Right renal pelvis (tissue), 4 donors: ENCODE data around the gene FGF22. TPM values are rescaled to one million over a fixed set of nuclear protein-coding genes. Genes with fewer than 3 reads are reported as not detected.

Experiments used
- DNase-seq, 4 donors: peaks; one replicate each; pipeline ENCODE4 v3.0.0-alpha.2; 2013; ENCODE audit warnings: low read depth in 4 of 4, low spot score in 3 of 4, missing footprints in 1 of 4
- polyA plus RNA-seq, 4 donors: library from polyadenylated mRNA; unstranded; fragments of 120-200 nt; gene quantifications; one replicate each; pipeline ENCODE4 v1.2.1, GENCODE V29; 2013; ENCODE audit not compliant: insufficient read length in 4 of 4

The FGF22 gene
- polyA plus RNA-seq, 4 donors: 0.23 to 0.73 (median 0.48) TPM

DNA sequence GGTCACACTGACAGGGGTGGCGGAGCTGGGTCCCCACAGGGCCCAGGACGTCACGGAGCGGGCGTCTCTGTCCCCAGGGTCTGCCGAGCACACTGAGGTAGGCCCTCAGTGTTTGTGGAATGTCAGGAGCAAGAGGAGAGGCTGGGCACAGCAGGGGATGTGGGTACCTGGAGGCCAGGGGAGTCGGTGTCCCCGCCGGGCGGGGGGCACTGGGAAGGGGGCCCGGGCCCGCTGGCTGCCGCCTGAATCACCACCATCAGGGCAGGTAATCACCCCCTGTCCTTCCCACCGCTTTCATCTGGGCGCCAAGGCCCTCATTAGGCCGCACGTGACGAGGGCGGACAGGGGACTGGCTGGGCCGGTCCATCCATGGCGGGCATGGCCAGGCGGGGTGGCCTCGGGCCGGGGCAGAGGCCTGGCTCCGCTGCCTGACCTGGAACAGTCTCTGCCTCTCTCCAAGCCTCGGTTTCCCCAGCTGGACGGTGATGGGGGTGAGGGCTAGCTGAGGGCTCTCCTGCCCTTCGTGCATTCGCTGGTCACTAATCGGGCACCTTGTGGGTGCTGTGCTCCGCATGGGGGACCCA is 1.0 kb downstream of the FGF22 start:
- DNase-seq: no peak

DNA sequence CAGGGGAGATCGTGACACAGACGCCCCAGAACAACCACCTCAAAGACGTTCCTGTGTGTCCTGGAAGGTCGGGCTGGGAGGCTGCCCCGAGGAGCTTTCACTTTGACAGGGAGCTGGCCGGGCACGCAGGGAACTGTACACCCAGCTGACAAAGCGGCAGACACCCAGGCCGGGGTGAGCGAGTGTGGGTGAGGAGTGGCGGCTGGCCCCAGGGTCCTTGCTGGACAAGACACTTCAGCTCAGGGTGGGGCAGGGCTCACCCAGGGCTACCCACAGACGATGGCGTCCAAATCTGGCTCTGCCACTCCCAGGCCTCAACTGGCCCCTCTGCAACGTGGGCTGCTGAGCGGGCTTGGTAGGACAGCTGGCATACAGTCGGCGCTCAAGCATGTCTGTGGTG is 2.0 kb downstream of the FGF22 start:
- DNase-seq: no peak

DNA sequence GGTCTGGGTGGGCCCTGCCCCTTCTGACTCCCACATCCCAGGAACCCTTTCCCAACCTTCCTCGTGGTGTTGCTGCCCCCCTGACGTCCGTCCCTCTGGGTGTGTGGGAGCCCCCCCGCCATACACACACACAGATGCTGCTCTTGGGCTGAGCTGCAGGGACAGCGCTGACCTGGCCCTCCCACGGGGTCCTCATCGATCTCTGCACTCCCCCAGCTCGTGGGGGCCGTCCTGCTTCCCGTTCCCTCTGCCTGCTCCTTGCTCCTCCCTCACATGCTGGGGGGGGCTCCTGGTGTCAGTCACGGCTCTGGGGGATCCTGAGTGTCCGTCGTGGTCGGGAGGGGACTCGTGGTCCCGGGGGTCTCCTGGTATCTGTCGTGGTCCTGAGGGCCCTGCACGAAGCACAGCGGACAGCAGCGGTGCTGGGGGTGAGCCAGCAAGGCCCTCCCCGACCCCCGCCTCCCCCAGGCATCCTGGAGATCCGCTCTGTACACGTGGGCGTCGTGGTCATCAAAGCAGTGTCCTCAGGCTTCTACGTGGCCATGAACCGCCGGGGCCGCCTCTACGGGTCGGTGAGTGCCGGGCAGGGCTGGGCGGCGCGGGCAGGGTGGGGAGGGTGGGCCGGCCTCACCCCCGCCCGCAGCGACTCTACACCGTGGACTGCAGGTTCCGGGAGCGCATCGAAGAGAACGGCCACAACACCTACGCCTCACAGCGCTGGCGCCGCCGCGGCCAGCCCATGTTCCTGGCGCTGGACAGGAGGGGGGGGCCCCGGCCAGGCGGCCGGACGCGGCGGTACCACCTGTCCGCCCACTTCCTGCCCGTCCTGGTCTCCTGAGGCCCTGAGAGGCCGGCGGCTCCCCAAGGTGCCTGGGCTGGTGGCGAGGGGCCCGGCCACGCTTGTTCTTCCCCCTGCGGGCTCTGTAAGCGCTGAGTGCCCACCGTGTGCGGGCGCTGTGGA is 3.4 kb downstream of the FGF22 start:
- no peak for DNase-seq

DNA sequence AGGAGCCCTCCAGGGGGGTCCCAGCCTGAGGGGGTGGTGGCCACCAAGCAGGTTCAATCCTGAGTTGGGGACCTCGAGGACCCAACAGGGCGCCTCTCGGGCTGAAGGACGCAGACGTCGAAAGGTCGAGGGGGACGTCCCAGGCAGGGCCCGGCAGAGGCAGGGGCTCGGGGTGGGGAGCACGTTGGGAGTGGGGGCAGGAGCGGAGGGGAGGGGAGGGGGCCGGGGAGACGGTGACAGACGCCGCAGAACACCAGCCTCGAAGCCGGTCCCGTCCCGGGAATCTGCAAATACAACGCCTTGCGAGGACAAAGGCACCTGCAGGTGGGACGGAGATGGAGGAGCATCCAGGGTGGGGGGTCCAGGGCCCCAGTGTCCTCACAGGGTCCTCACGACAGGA is 4.1 kb downstream of the FGF22 start:
- DNase-seq: no peak

DNA sequence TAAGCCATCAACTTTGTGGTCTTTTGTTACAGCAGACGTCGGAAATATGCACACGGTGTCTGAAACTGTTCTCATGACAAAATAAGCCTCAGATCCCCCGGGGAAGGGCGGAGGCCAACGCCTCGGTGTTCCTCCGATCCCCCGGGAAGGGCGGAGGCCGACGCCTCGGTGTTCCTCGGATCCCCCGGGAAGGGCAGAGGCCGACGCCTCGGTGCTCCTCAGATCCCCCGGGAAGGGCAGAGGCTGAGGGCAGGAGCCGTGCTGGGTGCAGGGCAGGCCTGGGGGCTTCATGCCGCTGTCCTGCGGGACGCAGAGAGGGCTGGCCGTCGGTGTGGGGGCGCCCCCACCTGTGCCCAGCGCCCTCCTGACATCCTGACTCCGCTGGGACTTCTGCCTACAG is 4.7 kb downstream of the FGF22 start:
- no peak for DNase-seq

DNA sequence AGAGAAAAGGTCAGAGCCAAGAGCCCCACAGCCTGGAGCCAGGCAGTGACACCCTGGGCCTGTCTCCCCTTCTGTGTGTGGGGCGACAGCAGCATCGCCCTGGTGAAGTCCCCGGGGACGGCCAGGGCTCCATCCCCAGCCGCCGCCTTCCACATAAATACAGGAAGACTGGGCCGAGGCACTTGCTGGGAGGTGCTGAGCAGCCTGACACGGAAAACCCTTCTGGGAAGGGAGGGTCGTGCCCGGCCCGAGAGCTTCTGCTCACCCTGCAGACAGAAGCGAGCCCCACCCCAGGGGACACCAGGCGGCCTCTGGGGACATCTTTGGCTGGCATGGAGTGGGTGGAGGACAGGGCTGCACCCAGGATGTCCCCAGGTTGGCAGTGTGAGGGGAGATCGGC is 5.1 kb downstream of the FGF22 start:
- no peak for DNase-seq

DNA sequence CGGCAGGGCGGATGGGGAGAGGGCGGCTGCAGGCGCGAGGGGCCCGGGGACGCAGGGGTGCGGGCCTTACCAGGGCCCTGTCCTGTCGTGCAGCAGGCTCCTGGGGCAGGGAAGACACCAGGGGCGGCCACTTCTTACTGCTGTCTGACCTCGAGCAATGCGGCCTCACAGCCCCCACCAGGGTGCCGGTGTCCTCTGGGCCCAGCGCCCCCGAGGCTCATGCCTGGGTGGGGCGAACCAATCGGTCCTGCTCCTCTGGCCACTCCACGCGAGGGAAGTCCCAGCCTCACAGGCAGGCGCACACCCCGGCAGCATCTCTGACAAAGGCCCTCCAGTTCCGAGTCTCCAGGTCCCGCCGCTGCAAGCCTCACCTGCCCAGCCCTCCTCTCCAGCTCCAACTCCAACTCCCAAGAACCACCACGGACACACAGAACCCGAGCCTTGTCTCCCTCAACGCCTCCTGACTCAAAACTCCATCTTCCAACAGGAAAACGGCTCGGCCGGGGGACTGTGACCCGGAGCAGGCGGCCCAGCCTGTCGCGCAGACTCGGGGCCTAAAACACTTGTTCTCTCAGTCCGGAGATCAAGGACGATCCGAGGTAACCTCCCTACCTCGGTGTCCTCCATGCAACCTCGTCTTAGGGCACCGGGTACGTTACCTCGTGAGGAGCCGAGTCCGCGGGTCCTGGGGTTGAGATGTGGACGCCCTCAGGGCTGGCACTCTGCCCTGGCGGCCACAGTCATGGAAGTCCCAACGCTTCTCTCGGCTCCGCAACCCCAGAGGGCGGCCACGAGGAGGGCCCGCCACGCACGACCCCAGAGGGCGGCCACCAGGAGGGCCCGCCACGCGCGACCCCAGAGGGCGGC is 6.5 kb downstream of the FGF22 start:
- DNase-seq: no peak

DNA sequence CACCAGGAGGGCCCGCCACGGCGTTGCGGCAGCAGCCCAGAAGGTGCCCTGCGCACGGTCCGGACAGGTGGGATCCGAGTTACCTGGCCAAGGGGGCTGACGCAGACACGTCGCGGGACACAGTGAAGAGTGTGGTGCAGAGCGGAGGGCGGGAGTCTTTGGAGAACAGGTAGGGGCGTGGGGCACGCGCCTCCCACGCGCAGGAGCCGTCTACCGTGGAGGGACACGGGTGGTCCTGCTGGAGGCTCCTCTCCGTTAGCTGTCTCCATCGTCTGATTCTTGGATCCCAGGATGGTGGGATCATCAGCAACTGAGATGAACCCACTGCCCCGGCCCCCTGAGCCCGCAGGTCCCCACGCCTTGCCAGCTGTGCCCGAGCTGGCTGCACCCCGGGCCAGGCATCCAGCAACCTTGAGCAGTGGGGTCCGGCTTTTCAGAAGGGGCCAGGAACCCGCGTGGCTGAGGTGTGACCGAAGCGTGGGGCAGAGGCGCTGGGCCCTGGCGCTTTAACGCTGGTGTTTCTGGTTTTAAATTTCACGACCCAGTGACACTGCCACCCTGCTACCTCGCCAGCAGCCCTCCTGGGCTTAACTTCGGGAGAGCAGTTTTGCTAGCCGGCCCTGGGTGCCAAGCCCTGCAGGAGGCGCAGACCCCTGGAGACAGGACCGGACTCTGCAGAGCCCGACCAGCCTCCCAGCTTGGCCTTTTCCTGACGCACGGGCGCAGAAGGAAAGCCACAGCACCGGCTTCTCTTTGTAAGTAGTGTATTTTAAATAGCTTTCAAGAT is 7.3 kb downstream of the FGF22 start:
- no peak for DNase-seq

DNA sequence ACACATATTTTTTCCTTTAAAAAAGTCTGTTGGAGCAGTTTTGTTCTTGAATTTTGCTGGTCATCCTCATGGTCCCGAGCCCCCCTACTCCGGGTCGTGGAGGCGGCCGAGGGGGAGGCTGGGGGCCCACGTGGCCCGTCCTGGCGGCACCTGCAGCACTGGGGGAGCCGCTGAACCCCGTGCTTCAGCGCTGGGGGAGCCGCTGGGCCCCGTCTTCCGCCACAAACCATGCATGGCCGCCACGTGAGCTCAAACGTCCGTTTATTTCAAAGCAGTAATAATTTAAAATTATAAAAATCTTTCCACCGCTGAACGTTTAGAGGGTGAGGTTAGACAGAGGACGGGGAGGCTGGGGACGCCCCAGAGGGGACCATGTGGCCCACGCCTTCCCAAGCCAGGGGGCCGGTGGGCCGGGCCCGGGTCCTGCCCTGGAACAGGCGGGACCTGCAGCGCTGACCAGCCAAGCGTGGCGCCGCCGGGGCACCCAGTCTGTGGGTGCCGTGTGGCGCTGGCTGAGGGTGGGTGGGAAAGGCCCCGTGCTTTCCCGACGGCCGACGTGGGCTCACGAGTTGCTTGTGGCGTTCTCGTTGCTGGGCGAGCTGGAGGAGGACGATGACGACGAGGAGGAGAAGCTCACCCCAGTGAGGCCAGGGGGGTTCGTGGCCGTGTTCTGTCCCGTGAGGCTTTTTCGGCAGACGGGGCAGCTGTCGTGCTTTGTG is 8.0 kb downstream of the FGF22 start:
- DNase-seq: no peak

DNA sequence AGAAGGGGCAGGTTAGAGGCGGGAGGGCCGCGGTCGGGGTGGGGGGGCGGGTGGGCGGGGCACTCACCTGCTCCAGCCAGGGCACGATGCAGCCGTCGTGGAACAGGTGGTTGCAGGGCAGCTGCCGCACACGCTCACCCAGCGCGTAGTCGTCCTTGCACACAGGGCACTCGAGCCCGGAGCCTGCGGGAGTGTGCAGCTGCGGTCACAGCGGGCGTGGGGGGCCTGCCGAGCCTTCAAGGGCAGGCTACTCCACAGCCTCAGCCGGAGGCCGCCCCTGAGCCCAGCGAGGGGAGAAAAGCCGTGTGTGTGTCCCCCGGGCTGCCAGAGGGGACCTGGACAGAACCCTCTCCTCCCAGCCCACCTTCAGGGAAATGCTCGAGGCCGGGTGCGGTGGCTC is 8.6 kb downstream of the FGF22 start:
- no peak for DNase-seq

DNA sequence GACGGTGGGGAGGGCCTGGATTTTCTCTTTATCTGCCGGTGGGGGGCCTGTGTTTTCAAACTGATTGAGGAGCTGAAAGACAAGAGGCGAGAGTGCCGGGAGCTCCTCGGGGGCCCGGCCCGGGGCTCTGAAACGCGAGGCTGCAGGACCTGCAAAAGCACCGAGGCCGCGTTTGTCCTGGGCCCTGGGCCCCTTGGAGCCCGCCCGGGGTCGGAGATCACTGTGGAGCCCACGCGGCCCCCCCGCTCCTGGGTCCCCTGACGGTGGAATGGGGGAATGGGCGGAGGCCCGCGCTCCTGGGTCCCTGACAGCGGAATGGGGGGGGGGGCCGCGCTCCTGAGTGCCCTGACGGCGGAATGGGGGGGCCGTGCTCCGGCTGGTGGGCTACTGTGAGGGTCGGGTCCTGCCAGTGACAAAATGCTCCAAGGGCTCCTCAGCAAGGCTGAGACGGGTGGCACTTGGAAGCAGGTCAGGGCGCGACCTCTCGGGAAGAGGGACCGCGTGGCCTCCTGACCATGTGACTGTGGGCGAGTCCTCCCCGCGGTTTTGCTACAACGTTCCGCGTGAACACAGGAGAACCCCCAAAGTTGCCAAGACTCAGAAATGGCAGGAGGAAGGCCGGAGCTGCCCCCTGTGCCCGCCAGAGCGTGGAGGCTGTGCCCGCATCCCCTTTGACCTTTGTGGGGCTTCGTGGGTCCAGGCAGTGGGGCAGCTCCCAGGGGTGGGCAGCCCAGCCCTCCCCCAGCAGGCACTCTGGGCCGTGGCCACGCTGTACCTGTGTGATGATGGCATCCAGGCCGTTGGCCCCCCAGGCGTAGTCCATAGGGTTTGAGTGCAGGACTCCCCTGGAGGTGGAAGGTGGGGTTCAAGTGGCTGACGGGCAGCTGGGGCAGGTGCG is 9.5 kb downstream of the FGF22 start:
- DNase-seq: no peak

DNA sequence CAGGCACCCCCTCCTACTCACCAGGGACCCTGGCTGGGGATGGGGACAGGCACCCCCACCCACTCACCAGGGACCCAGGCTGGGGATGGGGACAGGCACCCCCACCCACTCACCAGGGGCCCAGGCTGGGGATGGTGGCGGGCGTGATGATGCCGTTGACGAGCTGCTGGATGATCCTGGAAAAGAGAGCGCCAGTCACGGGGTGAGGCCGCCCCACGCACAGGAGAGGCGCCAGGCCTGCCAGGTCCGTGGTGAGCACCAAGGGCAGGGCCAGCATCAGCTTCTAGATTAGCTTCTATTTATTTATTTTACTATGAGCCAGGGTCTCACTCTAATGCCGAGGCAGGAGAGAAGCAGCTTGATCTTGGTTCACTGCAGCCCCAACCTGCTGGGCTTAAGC is 10.4 kb downstream of the FGF22 start:
- no peak for DNase-seq

DNA sequence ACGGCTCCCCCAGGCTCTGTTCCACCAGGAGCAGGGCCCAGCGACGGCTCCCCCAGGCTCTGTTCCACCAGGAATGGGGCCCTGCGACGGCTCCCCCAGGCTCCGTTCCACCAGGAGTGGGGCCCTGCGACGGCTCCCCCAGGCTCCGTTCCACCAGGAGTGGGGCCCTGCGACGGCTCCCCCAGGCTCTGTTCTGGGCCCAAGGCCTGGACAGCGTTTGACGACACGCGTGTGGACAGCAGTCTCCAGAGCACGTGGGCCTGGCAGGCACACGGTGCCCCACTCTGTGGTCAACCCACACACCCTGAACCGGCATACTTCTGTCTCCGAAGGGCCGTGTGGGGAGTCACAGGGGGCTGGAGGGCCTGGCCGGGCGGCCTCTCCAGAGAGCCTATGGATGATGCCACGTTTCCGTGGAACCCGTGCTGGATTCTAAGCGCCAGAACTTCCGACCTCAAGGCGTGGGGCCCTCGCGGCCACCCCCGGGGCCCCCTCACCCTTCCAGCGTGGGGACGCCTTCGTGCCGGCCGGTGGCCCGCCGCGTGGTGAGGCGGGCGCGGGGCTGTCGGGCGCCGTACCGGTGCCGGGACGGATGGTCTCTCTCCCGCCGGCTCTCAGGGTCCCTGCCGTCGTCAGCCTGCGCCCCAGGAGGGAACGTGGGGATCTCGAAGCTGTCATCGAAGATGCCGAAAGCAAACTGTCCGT is 11.6 kb downstream of the FGF22 start:
- DNase-seq: no peak

DNA sequence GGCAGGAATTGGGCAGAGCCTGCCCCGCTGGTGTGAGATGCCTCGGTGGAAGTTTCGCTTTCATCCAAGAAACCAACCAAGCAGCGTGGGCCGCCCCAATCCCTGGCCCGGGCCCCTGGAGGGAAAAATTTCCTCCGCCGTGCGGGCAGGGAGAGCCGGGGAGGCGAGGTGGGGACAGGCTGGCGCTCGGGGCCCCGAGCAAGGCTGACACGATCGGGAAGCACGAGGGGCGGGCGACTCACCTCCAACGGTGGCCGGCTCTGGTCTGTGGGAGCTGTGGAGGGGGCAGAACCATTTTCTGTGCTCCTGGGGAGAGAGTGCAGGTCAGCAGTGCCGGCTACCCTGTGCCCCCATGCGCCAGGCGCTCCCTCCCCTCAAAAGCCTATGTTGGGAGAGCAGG is 12.3 kb downstream of the FGF22 start:
- DNase-seq: no peak

DNA sequence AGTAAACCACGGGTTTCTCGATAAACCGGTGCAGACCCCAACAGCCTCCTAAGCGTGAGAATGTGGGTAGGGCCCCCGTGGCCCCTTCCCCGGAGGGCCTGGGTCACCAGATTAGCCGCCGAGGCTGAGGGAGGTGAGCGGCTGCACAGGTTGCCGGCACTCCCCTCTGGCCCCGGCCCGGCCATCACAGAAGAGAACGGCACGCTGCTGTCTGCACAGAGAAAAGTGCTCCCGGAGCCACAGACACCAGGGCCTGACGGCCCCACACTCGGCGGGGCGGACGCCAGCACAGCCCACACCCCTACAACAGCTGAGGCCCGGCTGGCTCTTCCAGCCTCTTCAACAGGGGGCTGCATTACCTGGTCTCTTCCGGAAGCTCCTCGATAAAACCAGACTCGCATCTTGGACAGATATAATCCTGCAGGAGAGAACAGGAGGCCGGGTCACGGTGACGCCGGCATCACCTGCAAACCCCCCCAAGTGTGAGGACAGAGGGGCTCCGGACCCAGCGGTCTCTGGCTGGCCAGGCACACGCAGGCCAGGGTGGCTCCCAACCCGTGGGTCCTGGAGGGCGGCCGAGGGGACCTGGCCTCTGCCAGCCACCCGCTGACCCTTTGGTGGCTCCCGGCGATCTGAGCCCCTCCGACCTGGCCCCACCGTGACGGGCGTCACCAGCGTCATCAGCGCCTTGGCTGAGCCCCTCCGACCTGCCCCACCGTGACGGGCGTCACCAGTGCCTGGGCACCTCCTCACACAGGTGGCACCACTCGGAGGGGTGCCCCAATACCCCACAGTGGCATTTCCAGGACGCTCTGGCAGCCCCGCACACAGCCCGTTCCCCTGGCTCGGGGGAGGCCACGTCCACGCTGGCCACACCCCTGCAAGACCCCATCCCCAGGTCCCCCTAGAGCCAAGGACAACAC is 13.0 kb downstream of the FGF22 start:
- no peak for DNase-seq

DNA sequence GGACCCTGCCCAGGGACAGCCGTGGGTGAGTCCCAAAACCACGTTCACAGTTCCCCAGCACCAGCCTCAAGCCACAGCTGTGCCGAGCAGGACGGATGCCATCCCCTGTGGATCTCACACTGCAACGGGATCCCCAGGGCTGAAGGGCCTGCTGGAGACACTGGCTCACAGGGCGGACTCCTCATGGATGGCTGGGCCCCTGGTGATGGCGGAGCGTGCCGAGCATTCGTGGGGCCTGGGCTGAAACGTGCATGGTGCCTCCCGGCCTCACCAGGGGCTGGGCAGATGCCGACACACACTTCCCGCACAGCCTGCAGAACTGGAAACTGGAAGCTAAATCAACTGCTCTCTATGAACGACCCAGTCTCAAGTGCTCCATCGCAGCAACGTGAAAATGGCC is 13.7 kb downstream of the FGF22 start:
- DNase-seq: no peak

DNA sequence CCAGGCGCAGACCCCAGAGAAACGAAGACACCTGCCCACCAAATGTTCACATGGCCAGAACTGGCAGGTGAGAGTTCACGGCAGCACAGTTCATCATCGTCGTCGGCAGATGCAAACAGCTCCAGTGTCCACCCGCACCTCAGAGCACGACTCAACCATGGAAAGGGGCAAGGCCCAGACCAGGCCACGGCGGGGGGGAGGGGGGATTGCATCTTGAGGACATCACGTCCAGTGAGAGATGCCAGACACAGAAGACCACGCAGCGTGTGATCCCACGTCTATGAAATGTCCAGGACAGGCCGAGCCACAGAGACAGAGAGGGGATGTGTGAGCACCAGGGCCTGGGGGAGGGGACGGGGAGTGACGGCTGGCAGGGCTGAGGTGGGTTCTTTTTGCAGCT is 16.0 kb downstream of the FGF22 start:
- DNase-seq: no peak
